ENCODE measurements around the gene SYCP2.

Gene SYCP2

GRCh38 chr20:59828125-59829053, 105.0 kb downstream of the SYCP2 start:
- TF ChIP-seq CTCF (conservative IDR thresholded peaks at IDR 0.05) (no peak), ZFX (IDR thresholded peaks at IDR 0.05) (no peak)
- no peak overlapping the region for H3K27ac ChIP-seq

- H3K27ac ChIP-seq = peak overlapping the region; percentile 25
- TF ChIP-seq ZFX (IDR thresholded peaks at IDR 0.05) (no peak), CTCF (conservative IDR thresholded peaks at IDR 0.05) (no peak)
Observed at GRCh38 chr20:59827138-59828056, 106.0 kb downstream of the SYCP2 start.

- H3K27ac ChIP-seq = peak overlapping the region; percentile 25
- TF ChIP-seq CTCF (conservative IDR thresholded peaks at IDR 0.05) (no peak), ZFX (IDR thresholded peaks at IDR 0.05) (no peak)
Observed at GRCh38 chr20:59825944-59826759, 107.3 kb downstream of the SYCP2 start.

- TF ChIP-seq CTCF (conservative IDR thresholded peaks at IDR 0.05) (no peak), ZFX (IDR thresholded peaks at IDR 0.05) (no peak)
- no peak overlapping the region for H3K27ac ChIP-seq
Observed at GRCh38 chr20:59825563-59825920, 107.9 kb downstream of the SYCP2 start.

- no peak for TF ChIP-seq ZFX (IDR thresholded peaks at IDR 0.05)
- no peak for TF ChIP-seq CTCF (conservative IDR thresholded peaks at IDR 0.05)
- H3K27ac ChIP-seq = no peak overlapping the region
Observed at GRCh38 chr20:59824711-59825562, 108.5 kb downstream of the SYCP2 start.

- no peak overlapping the region for H3K27ac ChIP-seq
- TF ChIP-seq CTCF (conservative IDR thresholded peaks at IDR 0.05) (no peak), ZFX (IDR thresholded peaks at IDR 0.05) (no peak)
Observed at GRCh38 chr20:59823491-59824259, 109.8 kb downstream of the SYCP2 start.

Measured in C4-2B (cell line).